ENCODE results near the gene ATG9B.
"Not testable (repeated sequence)": the region's sequence is repeated elsewhere in the genome, so short reads cannot be mapped to it uniquely, and the experiment has no call there.

ATG9B gene

GRCh38 chr7:151058781-151059366 lies 34.6 kb upstream of the ATG9B start:
- DNase-seq, result peak; percentile 57

GRCh38 chr7:151057989-151058780 lies 33.9 kb upstream of the ATG9B start:
- peak; percentile 99 for DNase-seq

- DNase-seq, result no peak
Observed at GRCh38 chr7:151057506-151057988, 33.3 kb upstream of the ATG9B start, which contains the start of gene CDK5. TSS of gene CDK5 (minus strand) at chr7:151057897. CDS start at chr7:151057848, 49 bp downstream.

GRCh38 chr7:151056666-151057505 lies 32.6 kb upstream of the ATG9B start:
- DNase-seq, result no peak

- no peak for DNase-seq
Observed at GRCh38 chr7:151056283-151056665, 32.0 kb upstream of the ATG9B start.

GRCh38 chr7:151053751-151054150 lies 29.5 kb upstream of the ATG9B start:
- DNase-seq, result no peak

GRCh38 chr7:151053096-151053495 lies 28.8 kb upstream of the ATG9B start:
- DNase-seq, result no peak

GRCh38 chr7:151051108-151051507 lies 26.8 kb upstream of the ATG9B start:
- DNase-seq, result peak; percentile 80

- DNase-seq, result no peak
Observed at GRCh38 chr7:151048911-151049463, 24.7 kb upstream of the ATG9B start.

- no peak for DNase-seq
Observed at GRCh38 chr7:151047976-151048815, 23.9 kb upstream of the ATG9B start, which contains the start of gene ASIC3. TSS of gene ASIC3 (plus strand) at chr7:151048531. CDS start at chr7:151048886, 355 bp downstream.

- DNase-seq, result peak; percentile 85
Observed at GRCh38 chr7:151046603-151047573, 22.6 kb upstream of the ATG9B start.

- DNase-seq, result no peak
Observed at GRCh38 chr7:151045967-151046366, 21.7 kb upstream of the ATG9B start.

GRCh38 chr7:151045262-151045661 lies 21.0 kb upstream of the ATG9B start:
- no peak for DNase-seq

GRCh38 chr7:151043959-151044358 lies 19.7 kb upstream of the ATG9B start:
- DNase-seq, result no peak

GRCh38 chr7:151043449-151043848 lies 19.2 kb upstream of the ATG9B start:
- not testable (repeated sequence) for DNase-seq

GRCh38 chr7:151040616-151041375 lies 16.5 kb upstream of the ATG9B start:
- DNase-seq, result no peak

- no peak for DNase-seq
Observed at GRCh38 chr7:151039850-151040548, 15.7 kb upstream of the ATG9B start.

- DNase-seq, result no peak
Observed at GRCh38 chr7:151038951-151039849, 14.9 kb upstream of the ATG9B start.

Data from right hindlimb (tissue), 1 donor.